Lung (tissue), 12 donors: ENCODE data around the gene ZNF511. TPM values are rescaled to one million over a fixed set of nuclear protein-coding genes. Genes with fewer than 3 reads are reported as not detected.

ENCODE experiments used
- ATAC-seq: fragments of 200-7000 bp; cut with Tn5 transposase; one replicate; pipeline ENCODE4 v1.9.1; 2020; ENCODE audit warnings: moderate number of reproducible peaks; ENCODE audit not compliant: insufficient read depth, low FRiP score
- DNase-seq, 3 donors: peaks; one replicate each; pipeline ENCODE4 v3.0.0-alpha.2; 2013 to 2017
- H3K27ac ChIP-seq, 2 donors: one replicate each; pipeline ENCODE4 v1.5.1; 2013; ENCODE audit warnings: mild to moderate bottlenecking in 2 of 2, moderate library complexity in 2 of 2, control low read depth in 1 of 2, inconsistent platforms in 1 of 2, low read depth in 1 of 2, low read length in 1 of 2
- H3K27me3 ChIP-seq, 3 donors: one replicate each; pipeline ENCODE4 v1.5.1; 2013; ENCODE audit warnings: low read length in 2 of 3; ENCODE audit not compliant: control insufficient read depth in 3 of 3, insufficient read depth in 3 of 3
- H3K36me3 ChIP-seq, 4 donors: one replicate each; pipeline ENCODE4 v1.5.1; 2013; ENCODE audit warnings: low read length in 4 of 4, mild to moderate bottlenecking in 1 of 4, moderate library complexity in 1 of 4; ENCODE audit not compliant: control insufficient read depth in 4 of 4, insufficient read depth in 4 of 4
- H3K4me1 ChIP-seq, 5 donors: one replicate each; pipeline ENCODE4 v1.5.1; 2013; ENCODE audit warnings: low read length in 5 of 5, mild to moderate bottlenecking in 2 of 5, moderate library complexity in 1 of 5; ENCODE audit not compliant: control insufficient read depth in 5 of 5, insufficient read depth in 5 of 5
- H3K4me3 ChIP-seq: one replicate; pipeline ENCODE4 v1.5.1; 2013; ENCODE audit warnings: mild to moderate bottlenecking, control low read depth, moderate library complexity
- H3K9ac ChIP-seq, 2 donors: one replicate each; pipeline ENCODE4 v1.5.1; 2013; ENCODE audit warnings: low read length in 2 of 2, control low read depth in 1 of 2; ENCODE audit not compliant: insufficient read depth in 1 of 2
- H3K9me3 ChIP-seq, 4 donors: one replicate each; pipeline ENCODE4 v1.5.1; 2013; ENCODE audit warnings: low read length in 3 of 4, mild to moderate bottlenecking in 1 of 4, moderate library complexity in 1 of 4; ENCODE audit not compliant: control insufficient read depth in 4 of 4, insufficient read depth in 3 of 4
- CTCF ChIP-seq: IDR thresholded peaks from 2 replicates; pipeline ENCODE4 v1.5.1; 2012; ENCODE audit warnings: mild to moderate bottlenecking; ENCODE audit errors: control extremely low read depth, extremely low read depth
- WGBS, 2 donors: extraction: QIAGEN DNeasy Blood & Tissue Kit; methylation state at CpG; one replicate each; pipeline ENCODE4 v1.1.7; 2013; 5-methylcytosine and 5-hydroxymethylcytosine counted together
- polyA plus RNA-seq, 2 donors: library from polyadenylated mRNA; stranded (reverse); fragments of 200-250 nt; gene quantifications; one replicate each; pipeline ENCODE4 v1.2.1, GENCODE V29; 2013
- total RNA-seq, 2 donors: library from RNA; depleted of rRNA in 1 of 2; stranded (reverse); fragments of >200 nt in 1 of 2; gene quantifications; one replicate each; pipeline ENCODE4 v1.2.1, GENCODE V29; 2014 to 2021
- donor health status: control.
- donor health status: control.
- donor health status: Bipolar disorder and iron deficiency.
- donor health status: healthy.
- donor health status: DM: yes; HTN: yes; CAD: no.

The ZNF511 gene
- total and polyA plus RNA-seq, 4 donors: 18.6 to 79.9 (median 43.6) TPM

DNA sequence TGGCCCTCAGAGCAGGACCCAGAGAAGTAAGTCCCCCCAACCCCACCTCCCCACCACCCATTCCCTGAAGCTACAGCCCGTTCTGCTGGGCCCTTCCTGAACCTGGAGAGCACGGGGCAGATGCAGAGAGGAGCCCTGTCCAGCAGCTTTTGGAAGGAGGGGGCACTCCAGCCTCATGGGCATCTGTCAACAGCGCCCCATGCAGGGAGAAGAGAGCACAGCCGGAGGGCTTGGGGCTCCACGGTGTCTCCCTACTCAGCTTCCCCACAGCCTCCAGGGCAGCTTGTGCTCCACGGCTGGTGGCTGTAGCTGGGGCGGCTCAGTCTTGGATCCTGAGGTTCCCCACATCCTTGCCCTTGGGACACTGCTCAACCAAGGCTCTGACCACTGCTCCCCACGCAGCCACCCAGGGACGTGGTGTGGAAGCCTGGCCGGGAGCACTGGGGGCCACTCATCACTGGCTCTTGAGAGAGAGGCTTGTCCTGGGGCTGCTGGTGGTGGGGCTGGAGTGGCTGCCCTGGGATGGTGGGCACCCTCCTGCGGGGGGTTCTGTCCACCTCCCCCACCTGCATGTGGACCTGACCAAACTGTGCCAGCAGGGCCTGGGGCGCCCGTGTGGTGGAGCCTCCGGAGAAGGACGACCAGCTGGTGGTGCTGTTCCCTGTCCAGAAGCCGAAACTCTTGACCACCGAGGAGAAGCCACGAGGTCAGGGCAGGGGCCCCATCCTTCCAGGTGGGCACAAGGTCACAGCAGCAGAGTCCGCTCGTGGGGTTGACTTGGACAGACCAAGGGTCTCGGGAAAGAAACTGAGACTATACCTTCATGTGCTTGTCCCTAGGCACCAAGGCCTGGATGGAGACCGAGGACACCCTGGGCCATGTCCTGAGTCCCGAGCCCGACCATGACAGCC lies 42.9 kb downstream of the ZNF511 start:
- Histone ChIP-seq H3K36me3 (peaks cover 0 to 6% (median 0%) of the 10 kb centered on the region in 4 donors), H3K9ac (no peak overlapping the region), H3K4me3 (no peak overlapping the region), H3K4me1 (peaks cover 0 to 5% (median 0%) of the 10 kb centered on the region in 5 donors), H3K27me3 (no peaks in the 10 kb centered on the region), H3K27ac (no peak overlapping the region), H3K9me3 (no peaks in the 10 kb centered on the region)
- no peak for TF ChIP-seq CTCF
- 66 to 72% methylated on average over 24 of the region's 24 CpGs for WGBS, 2 donors
- ATAC-seq (no peak), DNase-seq (no peak)

GRCh38 chr10:133353202-133353959 lies 44.7 kb downstream of the ZNF511 start:
- ATAC-seq: no peak
- peaks cover 0 to 10% (median 0%) of the 10 kb centered on the region in 5 donors for H3K4me1 ChIP-seq
- H3K9ac ChIP-seq: no peak overlapping the region
- no peaks in the 10 kb centered on the region for H3K9me3 ChIP-seq
- no peak for TF ChIP-seq CTCF
- peaks cover 0 to 6% (median 0%) of the 10 kb centered on the region in 4 donors for H3K36me3 ChIP-seq
- no peak overlapping the region for H3K4me3 ChIP-seq
- 80 to 84% methylated on average over 16 of the region's 16 CpGs for WGBS, 2 donors
- DNase-seq: no peak
- H3K27me3 ChIP-seq: no peaks in the 10 kb centered on the region
- H3K27ac ChIP-seq: no peak overlapping the region

GRCh38 chr10:133353988-133354605 lies 45.4 kb downstream of the ZNF511 start:
- no peaks in the 10 kb centered on the region for H3K9me3 ChIP-seq
- TF ChIP-seq CTCF: no peak
- no peaks in the 10 kb centered on the region for H3K27me3 ChIP-seq
- no peak overlapping the region for H3K9ac ChIP-seq
- 86 to 92% methylated on average over 15 to 16 of the region's 16 CpGs for WGBS, 2 donors
- no peak for ATAC-seq
- DNase-seq: no peak
- peaks cover 0 to 6% (median 0%) of the 10 kb centered on the region in 4 donors for H3K36me3 ChIP-seq
- no peak overlapping the region for H3K27ac ChIP-seq
- H3K4me3 ChIP-seq: no peak overlapping the region
- peaks cover 0 to 10% (median 0%) of the 10 kb centered on the region in 5 donors for H3K4me1 ChIP-seq
